ENCODE results near the gene RBM38. TPM values are rescaled to one million over a fixed set of nuclear protein-coding genes. Genes with fewer than 3 reads are reported as not detected.

The RBM38 gene
- total and polyA plus RNA-seq, 2 of the 13 experiments (the other 11 are each of a cell fraction or from before 2014, with no cell fraction given), result 24.2 to 34.2 TPM

DNA sequence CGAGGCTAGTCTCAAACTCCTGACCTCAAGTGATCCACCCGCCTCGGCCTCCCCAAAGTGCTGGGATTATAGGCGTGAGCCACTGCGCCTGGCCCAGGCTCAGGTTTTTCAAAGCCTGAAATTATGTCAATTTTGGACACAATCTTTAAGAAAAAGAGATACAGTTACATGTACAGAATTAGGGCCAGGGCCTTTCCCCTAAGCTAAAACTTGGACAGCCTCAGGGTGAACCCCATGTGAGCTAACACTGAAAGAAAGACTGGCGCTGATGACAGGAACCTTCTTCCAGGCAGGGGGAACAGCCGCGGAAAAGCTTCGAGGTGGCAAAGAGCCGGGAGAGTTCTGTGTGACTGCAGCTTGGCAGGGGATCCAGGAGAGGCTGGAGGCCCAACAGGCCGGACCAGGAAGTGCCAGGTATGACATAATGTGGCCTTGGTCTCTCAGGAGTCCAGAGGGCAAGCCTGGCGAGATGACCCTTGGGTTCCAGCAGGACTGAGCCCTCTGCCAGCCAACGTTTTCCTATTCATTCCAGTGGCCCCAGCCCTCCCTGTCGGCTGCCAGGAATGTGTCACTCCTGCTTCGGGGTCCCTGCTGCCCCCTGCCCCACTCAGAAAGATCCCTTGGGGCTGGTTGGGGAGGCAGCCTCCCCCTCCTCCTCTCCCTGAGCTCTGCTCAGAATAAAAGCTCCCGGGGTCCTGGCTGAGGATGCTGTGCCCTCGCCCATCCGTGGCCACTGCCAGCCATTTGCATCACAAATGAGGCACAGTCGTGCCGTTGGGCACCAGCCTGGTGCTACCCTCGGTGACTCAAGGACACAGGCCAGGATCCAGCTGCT is 37.3 kb downstream of the RBM38 start (continued):
- TF ChIP-seq, protein P1, sequence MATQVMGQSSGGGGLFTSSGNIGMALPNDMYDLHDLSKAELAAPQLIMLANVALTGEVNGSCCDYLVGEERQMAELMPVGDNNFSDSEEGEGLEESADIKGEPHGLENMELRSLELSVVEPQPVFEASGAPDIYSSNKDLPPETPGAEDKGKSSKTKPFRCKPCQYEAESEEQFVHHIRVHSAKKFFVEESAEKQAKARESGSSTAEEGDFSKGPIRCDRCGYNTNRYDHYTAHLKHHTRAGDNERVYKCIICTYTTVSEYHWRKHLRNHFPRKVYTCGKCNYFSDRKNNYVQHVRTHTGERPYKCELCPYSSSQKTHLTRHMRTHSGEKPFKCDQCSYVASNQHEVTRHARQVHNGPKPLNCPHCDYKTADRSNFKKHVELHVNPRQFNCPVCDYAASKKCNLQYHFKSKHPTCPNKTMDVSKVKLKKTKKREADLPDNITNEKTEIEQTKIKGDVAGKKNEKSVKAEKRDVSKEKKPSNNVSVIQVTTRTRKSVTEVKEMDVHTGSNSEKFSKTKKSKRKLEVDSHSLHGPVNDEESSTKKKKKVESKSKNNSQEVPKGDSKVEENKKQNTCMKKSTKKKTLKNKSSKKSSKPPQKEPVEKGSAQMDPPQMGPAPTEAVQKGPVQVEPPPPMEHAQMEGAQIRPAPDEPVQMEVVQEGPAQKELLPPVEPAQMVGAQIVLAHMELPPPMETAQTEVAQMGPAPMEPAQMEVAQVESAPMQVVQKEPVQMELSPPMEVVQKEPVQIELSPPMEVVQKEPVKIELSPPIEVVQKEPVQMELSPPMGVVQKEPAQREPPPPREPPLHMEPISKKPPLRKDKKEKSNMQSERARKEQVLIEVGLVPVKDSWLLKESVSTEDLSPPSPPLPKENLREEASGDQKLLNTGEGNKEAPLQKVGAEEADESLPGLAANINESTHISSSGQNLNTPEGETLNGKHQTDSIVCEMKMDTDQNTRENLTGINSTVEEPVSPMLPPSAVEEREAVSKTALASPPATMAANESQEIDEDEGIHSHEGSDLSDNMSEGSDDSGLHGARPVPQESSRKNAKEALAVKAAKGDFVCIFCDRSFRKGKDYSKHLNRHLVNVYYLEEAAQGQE (IDR thresholded peaks at IDR 0.05; ENCODE audit: borderline replicate concordance in 1 of 2, low read depth in 1 of 2, low read length in 2 of 2), result no peak
- TF ChIP-seq, protein P2, sequence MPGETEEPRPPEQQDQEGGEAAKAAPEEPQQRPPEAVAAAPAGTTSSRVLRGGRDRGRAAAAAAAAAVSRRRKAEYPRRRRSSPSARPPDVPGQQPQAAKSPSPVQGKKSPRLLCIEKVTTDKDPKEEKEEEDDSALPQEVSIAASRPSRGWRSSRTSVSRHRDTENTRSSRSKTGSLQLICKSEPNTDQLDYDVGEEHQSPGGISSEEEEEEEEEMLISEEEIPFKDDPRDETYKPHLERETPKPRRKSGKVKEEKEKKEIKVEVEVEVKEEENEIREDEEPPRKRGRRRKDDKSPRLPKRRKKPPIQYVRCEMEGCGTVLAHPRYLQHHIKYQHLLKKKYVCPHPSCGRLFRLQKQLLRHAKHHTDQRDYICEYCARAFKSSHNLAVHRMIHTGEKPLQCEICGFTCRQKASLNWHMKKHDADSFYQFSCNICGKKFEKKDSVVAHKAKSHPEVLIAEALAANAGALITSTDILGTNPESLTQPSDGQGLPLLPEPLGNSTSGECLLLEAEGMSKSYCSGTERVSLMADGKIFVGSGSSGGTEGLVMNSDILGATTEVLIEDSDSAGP (CRISPR knock-in tag; IDR thresholded peaks at IDR 0.05; ENCODE audit: borderline replicate concordance), result peak; percentile 21; the same call in 1 of the 2 replicates
- no peak for TF ChIP-seq ZNF441 (CRISPR knock-in tag; IDR thresholded peaks at IDR 0.05; ENCODE audit: borderline replicate concordance)
- TF ChIP-seq ZFP1 (CRISPR knock-in tag; IDR thresholded peaks at IDR 0.05), result no peak
- TF ChIP-seq ZNF614 (CRISPR knock-in tag; IDR thresholded peaks at IDR 0.05; ENCODE audit: borderline replicate concordance), result no peak
- no peak for TF ChIP-seq XRCC5 (optimal IDR thresholded peaks at IDR 0.05; ENCODE audit: low read length)
- TF ChIP-seq, protein P3, sequence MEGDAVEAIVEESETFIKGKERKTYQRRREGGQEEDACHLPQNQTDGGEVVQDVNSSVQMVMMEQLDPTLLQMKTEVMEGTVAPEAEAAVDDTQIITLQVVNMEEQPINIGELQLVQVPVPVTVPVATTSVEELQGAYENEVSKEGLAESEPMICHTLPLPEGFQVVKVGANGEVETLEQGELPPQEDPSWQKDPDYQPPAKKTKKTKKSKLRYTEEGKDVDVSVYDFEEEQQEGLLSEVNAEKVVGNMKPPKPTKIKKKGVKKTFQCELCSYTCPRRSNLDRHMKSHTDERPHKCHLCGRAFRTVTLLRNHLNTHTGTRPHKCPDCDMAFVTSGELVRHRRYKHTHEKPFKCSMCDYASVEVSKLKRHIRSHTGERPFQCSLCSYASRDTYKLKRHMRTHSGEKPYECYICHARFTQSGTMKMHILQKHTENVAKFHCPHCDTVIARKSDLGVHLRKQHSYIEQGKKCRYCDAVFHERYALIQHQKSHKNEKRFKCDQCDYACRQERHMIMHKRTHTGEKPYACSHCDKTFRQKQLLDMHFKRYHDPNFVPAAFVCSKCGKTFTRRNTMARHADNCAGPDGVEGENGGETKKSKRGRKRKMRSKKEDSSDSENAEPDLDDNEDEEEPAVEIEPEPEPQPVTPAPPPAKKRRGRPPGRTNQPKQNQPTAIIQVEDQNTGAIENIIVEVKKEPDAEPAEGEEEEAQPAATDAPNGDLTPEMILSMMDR (CRISPR knock-in tag; IDR thresholded peaks at IDR 0.05), result 0 out of 2 replicates have a peak, but pooled peaks have one; percentile 5
- 0 out of 2 replicates have a peak, but pooled peaks have one; percentile 20 for TF ChIP-seq BORCS8-MEF2B (CRISPR knock-in tag; IDR thresholded peaks at IDR 0.05)
- no peak for TF ChIP-seq ZNF547 (CRISPR knock-in tag; IDR thresholded peaks at IDR 0.05)
- TF ChIP-seq, protein P4, sequence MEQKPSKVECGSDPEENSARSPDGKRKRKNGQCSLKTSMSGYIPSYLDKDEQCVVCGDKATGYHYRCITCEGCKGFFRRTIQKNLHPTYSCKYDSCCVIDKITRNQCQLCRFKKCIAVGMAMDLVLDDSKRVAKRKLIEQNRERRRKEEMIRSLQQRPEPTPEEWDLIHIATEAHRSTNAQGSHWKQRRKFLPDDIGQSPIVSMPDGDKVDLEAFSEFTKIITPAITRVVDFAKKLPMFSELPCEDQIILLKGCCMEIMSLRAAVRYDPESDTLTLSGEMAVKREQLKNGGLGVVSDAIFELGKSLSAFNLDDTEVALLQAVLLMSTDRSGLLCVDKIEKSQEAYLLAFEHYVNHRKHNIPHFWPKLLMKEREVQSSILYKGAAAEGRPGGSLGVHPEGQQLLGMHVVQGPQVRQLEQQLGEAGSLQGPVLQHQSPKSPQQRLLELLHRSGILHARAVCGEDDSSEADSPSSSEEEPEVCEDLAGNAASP (CRISPR knock-in tag; IDR thresholded peaks at IDR 0.05; ENCODE audit: borderline replicate concordance), result 0 out of 2 replicates have a peak, but pooled peaks have one; percentile 37
- no peak for TF ChIP-seq ZNF264 (CRISPR knock-in tag; IDR thresholded peaks at IDR 0.05)
- TF ChIP-seq ZMYM3 (CRISPR knock-in tag; IDR thresholded peaks at IDR 0.05), result peak; percentile 62; the same call in 1 of the 2 replicates
- TF ChIP-seq, protein P5, sequence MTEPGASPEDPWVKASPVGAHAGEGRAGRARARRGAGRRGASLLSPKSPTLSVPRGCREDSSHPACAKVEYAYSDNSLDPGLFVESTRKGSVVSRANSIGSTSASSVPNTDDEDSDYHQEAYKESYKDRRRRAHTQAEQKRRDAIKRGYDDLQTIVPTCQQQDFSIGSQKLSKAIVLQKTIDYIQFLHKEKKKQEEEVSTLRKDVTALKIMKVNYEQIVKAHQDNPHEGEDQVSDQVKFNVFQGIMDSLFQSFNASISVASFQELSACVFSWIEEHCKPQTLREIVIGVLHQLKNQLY (CRISPR knock-in tag; IDR thresholded peaks at IDR 0.05), result no peak
- no peak for TF ChIP-seq MXI1 (IDR thresholded peaks at IDR 0.05; ENCODE audit: borderline replicate concordance, low read depth, low read length)
- TF ChIP-seq KLF13 (CRISPR knock-in tag; IDR thresholded peaks at IDR 0.05), result no peak
- TF ChIP-seq TBP (CRISPR knock-in tag; IDR thresholded peaks at IDR 0.05), result no peak
- no peak for TF ChIP-seq PRMT3 (CRISPR knock-in tag; IDR thresholded peaks at IDR 0.05; ENCODE audit: borderline replicate concordance, low read depth)
- no peak for TF ChIP-seq KDM2A (CRISPR knock-in tag; IDR thresholded peaks at IDR 0.05; ENCODE audit: borderline replicate concordance, low read depth)
